HG03097 (cell line): ENCODE data around the gene RBM6.
"Not testable (repeated sequence)": the region's sequence is repeated elsewhere in the genome, so short reads cannot be mapped to it uniquely, and the experiment has no call there.

Experiments used
- ATAC-seq: cut with Tn5 transposase; IDR thresholded peaks from one replicate; pipeline ENCODE4 v1.9.1; 2021; ENCODE audit not compliant: unreplicated experiment, low FRiP score

The RBM6 gene

GRCh38 chr3:49976942-49977341 is 37.0 kb downstream of the RBM6 start:
- no peak for ATAC-seq

- no peak for ATAC-seq
These were observed 44.4 kb downstream of the RBM6 start for GRCh38 chr3:49984394-49984793.

GRCh38 chr3:49992326-49992725 is 52.4 kb downstream of the RBM6 start:
- ATAC-seq, result no peak

GRCh38 chr3:49994476-49994875 is 54.5 kb downstream of the RBM6 start:
- ATAC-seq, result no peak

GRCh38 chr3:49996016-49996415 is 56.1 kb downstream of the RBM6 start:
- no peak for ATAC-seq

GRCh38 chr3:49997862-49998261 is 57.9 kb downstream of the RBM6 start:
- ATAC-seq, result no peak

- ATAC-seq, result no peak
These were observed 58.4 kb downstream of the RBM6 start for GRCh38 chr3:49998326-49998725.

GRCh38 chr3:50001511-50001910 is 61.6 kb downstream of the RBM6 start:
- no peak for ATAC-seq

GRCh38 chr3:50003216-50003615 is 63.3 kb downstream of the RBM6 start:
- ATAC-seq, result no peak

GRCh38 chr3:50003824-50004223 is 63.9 kb downstream of the RBM6 start:
- no peak for ATAC-seq

- ATAC-seq, result no peak
These were observed 69.0 kb downstream of the RBM6 start for GRCh38 chr3:50008931-50009330.

GRCh38 chr3:50010959-50011358 is 71.0 kb downstream of the RBM6 start:
- ATAC-seq, result no peak

- no peak for ATAC-seq
These were observed 76.0 kb downstream of the RBM6 start for GRCh38 chr3:50015918-50016317.

GRCh38 chr3:50028346-50028745 is 88.4 kb downstream of the RBM6 start:
- no peak for ATAC-seq

- not testable (repeated sequence) for ATAC-seq
These were observed 91.3 kb downstream of the RBM6 start for GRCh38 chr3:50031201-50031600.

- no peak for ATAC-seq
These were observed 105.0 kb downstream of the RBM6 start for GRCh38 chr3:50044976-50045375.

- ATAC-seq, result no peak
These were observed 107.5 kb downstream of the RBM6 start for GRCh38 chr3:50047426-50047825.

GRCh38 chr3:50050361-50050760 is 110.4 kb downstream of the RBM6 start:
- no peak for ATAC-seq

GRCh38 chr3:50057756-50058155 is 117.8 kb downstream of the RBM6 start:
- no peak for ATAC-seq

GRCh38 chr3:50068134-50068533 is 128.2 kb downstream of the RBM6 start:
- no peak for ATAC-seq

GRCh38 chr3:50078091-50078490 is 138.1 kb downstream of the RBM6 start:
- no peak for ATAC-seq

- ATAC-seq, result no peak
These were observed 138.7 kb downstream of the RBM6 start for GRCh38 chr3:50078622-50079021.

GRCh38 chr3:50084951-50085350 is 145.0 kb downstream of the RBM6 start:
- not testable (repeated sequence) for ATAC-seq
